Activated effector memory CD4-positive, alpha-beta T cell treated with anti-CD3 and anti-CD28 coated beads, Interleukin-2, amount 50 U/mL, for 16 hours (primary cell): ENCODE results near the gene C1GALT1.
"Not testable (repeated sequence)": the region's sequence is repeated elsewhere in the genome, so short reads cannot be mapped to it uniquely, and the experiment has no call there.

Experiments
- DNase-seq: peaks from one replicate; pipeline ENCODE4 v3.0.0-alpha.2; 2020

C1GALT1 gene

DNA sequence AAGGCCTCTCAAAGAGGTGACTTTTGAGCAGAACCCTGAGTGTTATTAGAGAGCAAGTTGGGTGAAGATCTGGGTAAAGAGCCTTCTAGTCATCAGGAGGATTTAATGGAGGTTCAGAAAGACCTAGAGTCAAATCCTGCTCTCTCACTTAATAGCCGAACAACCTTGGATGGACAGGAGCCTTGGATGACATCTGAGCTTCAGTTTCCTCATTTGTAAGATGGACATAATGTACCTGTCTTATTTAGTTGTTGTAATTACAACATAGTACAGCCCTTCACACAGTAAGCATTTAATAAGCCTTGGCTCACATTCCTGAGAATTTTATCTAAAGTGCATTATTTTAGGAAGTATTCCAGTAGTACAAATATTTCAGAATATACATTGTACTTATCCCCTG, 57.0 kb downstream of the C1GALT1 start:
- DNase-seq, result no peak

DNA sequence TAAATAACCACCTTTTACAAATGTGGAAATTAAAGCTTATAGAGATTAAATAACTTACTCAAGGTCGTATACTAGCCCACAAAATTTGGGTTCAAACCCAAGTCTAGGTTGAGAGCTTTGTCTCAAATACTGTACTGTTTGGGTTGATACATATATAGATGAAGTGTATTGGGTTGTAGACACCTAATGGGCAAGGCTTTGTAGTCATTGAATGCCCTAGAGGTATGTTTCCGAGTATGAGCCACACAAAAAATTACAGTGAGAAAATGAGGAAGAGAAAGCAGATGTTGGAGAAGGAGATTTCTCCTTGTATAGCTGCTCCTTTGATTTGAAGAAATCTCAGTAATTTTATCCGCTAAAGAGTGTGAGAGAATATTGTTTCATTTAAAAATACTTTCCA, 60.6 kb downstream of the C1GALT1 start:
- no peak for DNase-seq

DNA sequence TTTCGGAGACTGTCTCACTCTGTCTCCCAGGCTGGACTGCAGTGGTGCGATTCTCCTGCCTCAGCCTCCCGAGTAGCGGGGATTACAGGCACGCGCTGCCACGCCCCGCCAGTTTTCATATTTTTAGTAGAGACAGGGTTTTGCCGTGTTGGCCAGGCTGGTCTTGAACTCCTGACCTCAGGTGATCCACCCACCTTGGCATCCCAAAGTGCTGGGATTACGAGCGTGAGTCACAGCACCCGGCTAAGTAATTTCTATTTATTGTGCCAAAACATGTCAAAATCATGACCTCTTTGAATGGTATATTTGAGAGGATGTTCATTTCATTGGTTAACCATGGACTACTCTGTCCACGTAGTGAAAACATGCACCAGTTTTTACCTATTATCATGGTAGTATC, 62.9 kb downstream of the C1GALT1 start:
- DNase-seq, result not testable (repeated sequence)

DNA sequence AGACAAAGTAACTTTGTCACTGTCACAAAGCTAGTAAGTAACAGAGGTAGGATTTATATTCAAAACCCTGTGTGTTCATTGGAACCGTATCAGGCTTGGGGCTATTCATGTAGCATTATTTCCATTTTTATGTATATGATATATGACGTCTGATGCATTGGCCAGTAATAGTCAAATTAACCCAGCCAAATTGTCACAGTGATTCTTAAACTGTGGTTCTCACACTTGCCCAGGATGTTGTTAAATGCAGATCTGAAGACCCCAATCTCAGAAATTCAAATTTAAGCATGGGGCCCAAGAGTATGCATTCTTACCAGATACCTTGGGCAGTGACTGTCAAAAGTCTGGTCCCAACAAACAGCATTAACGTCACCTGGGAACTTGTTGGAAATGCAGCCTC, 63.9 kb downstream of the C1GALT1 start:
- no peak for DNase-seq

DNA sequence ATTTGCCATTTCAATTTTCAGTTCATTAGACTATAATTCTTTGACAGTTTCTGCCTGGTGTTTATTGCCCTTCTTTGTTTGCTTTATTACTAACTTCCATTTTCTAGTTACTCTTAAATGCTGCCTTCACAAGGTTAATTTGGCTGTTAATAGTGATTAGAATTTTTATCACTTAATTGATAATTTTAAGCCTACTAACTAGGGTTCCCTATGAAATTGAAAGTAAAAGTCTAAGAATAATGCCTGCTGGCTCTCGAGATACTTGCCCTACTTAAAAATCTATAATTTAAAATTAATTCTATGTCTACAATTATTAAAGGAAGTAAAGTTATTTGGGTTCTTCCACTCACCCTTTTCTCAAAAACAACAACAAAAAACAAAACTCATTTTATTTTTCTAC, 65.3 kb downstream of the C1GALT1 start:
- no peak for DNase-seq

DNA sequence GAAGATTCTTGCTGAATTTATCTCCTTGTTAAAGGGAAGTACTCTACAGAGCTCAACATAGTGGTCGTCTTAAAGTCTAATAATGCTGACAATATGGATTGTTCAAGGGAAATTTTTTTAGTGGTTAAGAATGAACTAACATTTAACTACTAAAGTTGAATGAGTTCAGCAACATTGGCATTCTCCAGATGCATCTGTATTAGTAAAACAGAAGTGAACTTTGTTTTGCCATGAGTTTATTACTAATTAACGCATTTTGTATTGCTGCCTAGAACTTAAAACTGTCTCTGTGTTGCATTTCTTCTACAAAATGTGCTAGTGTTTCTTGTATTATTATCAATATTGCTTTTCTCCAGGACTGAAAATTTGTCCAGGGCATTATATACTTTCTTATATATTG, 67.5 kb downstream of the C1GALT1 start:
- DNase-seq, result no peak

DNA sequence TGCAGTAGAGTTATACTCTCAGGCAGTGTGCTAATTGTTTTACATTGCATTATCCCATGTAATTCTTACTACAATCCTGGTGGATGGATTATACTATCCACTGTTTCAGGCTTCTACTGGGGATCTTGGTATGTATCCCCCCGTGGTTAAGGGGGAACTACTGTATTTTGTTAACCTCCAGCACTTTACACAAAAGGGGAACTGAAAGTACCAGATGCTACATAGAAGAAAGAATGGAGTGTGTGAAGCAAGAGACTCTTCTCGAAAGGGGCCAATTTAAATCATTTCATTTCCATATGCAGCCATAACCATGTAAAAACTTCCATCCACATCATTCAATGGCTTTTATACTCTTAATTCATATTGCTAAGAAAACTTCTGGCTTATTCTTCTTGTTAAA, 69.4 kb downstream of the C1GALT1 start:
- no peak for DNase-seq

DNA sequence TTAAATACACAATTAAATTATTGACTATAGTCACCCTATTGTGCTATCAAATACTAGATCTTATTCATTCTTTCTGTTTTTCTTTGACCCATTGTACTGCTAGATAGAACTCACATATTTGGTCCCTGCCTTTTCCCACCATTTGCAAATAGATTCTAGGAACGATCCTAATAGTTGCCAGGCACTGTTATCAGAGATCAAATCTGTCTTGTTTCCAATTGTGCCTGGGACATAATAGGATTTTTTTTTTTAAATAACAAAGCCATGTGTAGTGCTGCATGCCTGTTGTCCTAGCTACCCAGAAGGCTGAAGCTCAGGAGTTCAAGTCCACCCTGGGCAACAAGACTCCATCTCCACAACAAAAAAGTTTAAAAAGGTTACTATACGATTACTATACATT, 72.0 kb downstream of the C1GALT1 start:
- DNase-seq, result no peak

DNA sequence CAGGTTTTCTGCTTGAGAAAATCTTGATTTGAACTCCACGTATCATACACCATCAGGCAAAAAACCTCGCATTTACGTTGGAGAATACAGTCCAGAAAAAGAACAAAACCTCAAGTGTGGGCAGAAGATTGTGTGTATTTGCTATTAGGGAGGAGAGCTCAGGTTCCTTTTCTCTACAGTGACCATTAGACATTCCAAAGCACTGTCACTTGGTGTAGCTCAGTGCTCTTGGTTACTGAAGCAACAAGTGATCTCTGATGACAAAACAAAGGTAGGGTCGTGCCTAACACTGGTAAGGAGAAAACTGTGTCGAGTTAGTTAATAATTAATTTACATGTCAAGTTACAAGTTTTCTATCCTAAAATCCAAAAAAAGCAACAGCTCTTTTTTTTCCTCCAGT, 72.6 kb downstream of the C1GALT1 start:
- DNase-seq, result no peak

DNA sequence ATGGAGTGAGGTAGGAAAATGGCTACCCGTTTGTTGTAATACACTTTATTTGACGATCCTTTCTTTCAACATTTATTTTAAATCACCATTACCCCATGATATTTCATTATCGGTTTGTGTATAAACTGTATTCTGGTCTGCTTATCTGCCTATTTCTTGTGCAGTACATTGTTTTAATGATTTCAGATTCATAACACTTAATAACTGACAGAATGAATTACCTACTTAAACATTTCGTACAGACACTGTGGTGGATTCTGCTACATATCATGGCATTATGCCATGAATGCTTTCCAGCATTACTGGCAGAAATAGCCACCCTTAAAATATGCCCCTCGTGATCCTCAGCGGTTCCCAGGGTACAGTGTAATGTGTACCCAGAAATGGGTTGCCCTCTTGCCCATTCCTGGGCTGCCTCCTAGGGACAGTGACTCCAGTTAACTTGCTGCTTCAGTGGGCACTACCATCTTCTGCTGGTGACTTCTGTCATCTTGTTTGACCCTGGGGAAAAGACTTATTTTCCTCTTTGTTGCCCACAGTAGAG, 74.5 kb downstream of the C1GALT1 start:
- no peak for DNase-seq

DNA sequence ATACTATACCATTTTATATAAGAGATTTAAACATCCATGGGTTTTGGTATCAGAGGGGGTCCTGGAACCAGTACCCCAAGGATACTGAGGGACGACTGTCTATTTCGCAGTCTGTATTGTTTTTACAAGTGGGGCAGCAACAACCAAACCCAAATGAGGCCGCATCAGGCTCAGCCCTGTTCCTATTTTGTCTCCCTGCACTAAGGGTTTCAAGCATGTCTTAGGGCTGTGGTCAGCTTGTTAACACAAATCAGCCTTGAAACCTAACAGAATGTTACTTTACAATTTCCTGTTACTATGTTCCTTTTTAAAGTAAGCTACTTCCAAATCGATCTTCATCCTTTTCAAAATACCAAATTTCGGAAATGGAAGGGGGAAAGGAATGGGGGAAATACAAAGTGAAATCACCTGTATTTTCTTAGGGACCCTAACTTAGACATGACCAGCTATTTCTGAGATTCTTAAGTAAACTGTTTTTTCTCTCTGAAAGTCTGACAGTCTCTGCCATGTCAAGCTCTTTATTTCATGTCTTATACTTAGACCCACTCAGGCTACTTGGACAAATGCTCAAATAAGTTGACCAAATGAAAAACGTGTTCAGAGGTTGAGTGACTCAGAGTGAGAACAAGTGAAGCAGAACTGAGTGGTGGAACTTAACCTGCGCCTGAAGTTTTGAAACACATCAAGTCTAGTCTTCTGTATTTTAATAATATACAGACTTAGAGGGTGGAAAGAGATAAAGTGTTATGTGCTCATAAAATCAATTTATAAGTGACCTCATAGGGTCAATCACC, 75.8 kb downstream of the C1GALT1 start:
- no peak for DNase-seq

DNA sequence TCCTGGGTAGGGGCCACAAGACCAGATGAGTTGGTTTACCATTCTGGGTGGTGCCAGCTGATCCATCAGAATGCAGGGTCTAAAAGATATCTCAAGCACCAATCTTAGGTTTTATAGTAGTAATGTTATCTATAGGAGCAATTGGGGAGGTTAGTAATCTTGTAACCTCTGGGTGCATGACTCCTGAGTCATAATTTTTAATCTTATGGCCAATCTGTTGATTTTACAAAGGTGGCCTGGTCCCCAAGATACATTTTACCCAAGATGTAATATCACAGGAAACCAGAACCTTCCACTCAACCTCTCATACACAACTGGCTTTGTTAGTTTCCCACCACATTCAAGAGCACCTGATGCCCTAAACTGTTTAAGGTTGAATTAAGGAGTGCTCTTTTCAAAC, 79.5 kb downstream of the C1GALT1 start:
- DNase-seq, result no peak

DNA sequence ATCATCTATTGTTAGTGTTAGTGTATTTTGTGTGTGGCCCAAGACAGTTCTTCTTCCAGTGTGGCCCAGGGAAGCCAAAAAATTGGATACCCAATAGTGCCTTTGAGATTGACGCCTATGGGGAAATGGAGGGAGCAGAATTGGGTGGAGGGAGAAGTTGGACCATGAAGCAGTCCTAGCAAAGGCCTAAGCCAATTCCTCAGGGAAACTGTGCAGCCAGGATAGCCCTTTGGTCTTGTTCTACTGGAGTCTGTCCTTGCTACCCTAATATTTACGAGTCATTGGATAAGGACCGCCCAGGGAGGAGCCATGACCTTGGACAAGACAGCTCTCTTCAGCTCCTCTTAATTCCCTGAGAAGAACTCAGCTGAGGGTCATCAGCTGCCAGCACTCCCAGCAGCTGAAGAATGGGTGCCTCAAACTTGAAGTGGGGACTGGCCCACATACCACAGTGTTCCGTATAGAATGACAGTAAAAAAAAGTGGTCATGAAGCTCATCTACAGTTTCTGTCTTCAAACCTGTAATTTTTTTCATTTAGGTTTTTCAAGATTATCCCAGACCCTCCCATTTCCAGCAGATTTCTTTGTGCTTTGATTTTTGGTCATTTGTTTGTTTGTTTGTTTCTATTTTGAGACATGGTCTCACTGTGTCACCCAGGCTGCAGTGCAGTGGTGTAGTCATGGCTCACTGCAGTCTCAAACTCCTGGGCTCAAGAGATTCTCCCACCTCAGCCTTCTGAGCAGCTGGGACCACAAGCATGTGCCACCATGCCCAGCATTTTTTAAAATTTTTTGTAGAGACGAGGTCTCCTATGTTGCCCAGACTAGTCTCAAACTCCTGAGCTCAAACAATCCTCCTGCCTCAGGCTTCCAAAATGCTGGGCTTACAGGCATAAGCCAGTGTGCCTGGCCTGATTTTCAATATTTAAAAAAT, 81.2 kb downstream of the C1GALT1 start:
- DNase-seq, result no peak

DNA sequence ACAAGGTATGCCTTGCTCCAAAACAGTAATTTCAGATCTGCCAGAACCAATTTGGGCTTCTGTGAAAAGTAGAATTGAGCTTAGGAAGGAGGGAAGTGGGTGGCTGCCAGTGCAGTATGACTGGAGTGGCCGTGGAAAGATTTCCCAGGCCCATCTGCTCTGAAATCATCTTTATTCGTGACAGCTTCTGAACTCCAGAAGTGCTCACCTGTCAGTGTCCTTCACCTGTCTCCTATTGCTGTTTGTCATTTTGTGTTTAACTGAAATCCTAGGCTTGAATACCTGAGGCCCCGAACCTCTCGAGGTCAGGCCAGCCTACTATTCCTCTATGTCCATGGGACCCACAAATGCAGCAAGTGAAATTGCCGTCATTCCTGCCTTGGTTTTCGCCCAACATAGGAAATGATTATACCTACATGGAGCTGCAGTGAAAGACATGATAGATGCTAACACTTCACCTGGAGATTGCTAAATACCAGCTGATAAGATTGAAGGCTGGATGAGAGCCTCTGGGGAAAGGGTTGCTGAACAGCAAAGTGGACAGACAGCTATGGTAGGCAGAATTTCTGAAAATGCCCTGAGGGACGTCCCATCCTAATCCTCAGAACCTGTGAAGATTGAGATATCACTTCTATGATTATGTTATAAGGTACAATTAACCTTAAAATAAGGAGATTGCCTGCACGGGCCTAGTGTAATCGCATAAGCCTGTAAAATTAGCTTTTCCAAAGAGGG, 82.1 kb downstream of the C1GALT1 start:
- DNase-seq, result no peak

DNA sequence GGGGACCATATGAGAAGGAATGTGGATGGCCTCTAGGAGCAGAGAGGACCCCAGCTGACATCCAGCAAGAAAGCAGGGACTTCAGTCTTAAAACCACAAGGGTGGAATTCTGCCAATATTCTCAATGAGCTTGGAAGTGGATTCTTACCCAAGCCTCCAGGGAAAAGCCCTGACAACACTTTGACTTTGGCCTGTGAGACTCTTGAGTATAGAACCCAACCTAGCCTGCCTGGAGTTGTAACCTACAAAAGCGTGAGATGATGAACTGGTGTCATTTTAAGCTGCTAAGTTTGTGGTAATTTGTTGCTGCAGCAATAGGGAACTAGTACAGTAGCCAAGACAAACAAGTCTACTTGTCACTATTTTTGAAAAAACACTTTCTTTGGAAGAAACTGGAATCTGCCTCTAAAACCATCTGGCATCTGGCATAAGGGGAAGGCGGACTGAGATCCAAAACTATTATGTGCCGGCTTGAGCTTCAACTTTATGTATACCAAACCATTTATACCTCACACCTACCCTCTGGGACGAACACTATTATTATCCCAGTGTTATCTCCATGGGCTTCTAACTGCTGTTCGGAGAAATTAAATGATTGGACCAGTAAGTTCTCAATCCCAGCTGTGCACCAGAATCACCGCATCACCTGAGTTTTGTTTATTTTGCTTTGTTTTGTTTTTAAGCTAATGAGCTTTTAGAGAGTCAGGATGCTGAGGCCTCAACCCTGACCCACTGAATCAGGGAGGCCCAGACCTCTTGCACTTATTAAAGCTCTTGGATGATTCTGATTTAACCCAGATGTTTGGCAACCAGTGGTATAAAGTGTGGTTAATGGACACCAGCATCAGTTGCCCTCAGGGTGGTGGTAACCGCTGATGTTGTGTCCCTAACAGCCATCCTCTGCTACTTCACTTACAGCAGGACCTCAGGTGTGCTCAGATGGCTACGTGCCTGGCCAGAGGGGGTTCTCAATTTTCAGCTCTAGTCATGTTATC, 83.0 kb downstream of the C1GALT1 start:
- DNase-seq, result no peak

DNA sequence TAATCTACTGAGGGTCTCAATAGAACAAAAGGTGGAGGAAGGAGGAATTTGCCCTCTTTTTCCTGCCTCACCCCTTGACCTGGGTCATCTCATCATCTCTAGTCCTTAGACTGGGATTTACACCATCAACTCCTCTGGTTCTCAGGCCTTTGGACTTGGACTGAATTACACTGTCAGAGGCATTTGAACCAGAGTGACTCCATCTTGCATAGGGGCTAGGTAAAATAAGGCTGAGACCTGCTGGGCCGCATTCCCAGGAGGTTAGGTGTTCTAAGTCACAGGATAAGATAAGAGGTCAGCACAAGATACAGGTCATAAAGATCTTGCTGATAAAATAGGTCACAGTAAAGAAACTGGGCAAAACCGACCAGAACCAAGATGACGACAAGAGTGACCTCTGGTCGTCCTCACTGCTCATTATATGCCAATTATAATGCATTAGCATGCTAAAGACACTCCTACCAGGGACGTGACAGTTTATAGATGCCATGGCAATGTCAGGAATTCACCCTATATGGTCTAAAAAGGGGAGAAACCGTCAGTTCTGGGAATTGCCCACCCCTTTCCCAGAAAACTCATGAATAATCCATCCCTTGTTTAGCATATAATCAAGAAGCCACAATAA, 84.0 kb downstream of the C1GALT1 start:
- DNase-seq, result no peak

DNA sequence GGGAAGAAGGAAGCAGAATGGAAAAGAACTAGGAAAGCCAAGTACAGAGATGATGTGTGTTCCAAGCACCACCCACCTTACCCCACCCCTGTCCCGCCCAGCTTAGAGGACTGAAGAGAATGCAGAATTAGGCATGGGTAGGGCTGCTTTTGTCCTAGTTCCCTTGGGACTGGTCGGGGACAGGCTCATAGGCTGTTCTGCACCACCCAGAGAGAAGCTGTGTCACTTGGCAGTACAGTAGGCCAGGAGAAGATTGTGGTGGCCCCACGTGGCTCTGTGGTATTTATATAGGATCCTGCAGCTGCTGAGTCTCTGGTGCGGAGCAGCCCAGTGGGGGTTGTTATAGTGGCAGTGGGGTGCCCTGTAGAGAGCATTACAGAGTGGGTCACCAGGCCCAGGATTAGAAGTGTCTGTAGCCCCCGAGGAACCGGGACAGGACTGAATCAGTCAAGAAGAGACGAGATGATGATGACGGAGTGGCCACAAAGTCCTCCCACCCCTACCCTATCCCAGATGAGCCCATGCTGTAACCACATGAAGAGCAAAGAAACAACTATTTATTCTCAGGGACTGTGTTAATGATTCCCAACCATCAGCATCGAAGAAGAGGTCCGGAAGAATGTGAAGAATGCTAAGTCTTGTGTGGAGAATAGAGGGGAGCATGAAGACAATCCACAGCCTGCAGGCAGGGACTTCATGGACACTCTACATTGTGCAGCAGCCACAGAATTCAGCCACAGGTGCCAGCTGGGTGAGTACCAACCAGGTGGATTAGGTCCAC, 88.9 kb downstream of the C1GALT1 start:
- DNase-seq, result no peak

DNA sequence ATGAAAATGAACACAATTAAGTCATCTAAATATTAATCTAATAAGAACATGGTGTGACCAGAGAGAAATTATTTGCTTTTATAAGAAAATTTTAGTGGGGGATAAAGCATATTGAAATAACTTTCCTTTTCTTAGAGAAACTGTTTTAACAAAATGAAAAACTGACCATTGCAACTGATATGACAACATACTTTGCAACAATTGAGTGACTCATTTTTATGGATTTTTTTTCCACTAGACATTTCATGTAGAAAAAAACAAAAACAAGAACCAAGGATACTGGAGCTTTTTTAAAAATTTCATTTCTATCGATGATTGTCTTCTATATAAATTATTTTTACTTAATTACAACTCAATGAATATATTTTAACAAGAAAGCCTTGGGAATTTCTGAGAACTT, 90.0 kb downstream of the C1GALT1 start:
- DNase-seq, result no peak

DNA sequence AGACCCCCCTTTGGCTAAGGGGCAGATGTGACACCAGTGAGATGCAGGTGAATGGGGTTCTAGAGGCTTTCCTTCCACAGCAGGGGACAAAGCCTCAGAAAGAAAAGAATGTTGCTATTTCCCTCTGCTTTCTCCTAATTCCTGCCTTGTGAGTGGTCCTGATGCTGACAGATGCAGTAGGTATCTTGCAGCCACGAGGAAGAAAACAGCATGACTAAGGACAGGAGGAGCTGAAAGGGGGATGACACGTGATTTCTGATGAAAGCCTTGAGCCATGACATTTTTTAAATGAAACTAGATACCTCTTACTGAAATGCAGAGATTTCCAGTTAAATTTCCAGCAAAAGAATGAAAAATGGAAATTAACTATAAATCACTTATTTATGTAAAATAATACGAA, 92.4 kb downstream of the C1GALT1 start:
- no peak for DNase-seq

DNA sequence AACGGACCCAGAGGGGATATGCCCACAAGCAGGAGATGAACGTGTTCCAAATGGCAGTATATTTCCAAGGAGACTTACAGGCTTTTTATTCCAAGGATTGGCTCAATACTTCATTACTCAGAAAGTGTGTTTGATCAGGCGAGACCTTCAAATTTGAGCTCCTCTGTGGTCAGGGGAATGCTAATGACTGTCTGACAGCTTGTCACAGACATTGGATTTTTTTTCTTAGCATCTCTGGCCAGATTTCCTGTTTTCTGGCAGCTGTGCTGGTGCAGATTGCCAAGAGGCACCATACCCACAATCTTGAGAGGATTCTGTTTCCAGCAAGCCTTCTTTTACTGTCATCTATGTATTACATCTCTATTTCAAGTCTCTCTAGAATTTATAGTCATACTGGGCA, 93.8 kb downstream of the C1GALT1 start:
- DNase-seq, result no peak
